DOHH2 (cell line): ENCODE measurements around the gene MACROD2.

ENCODE experiments used
- CTCF ChIP-seq: fragments of 200-600 bp; sonication (generic); IDR thresholded peaks from one replicate; pipeline ENCODE4 v1.5.1; 2014; ENCODE audit warnings: antibody characterized with exemption, mild to moderate bottlenecking, low read depth, low read length; ENCODE audit not compliant: poor library complexity, severe bottlenecking
- EZH2phosphoT487 ChIP-seq: fragments of 200-600 bp; sonication (generic); IDR thresholded peaks from 2 replicates; pipeline ENCODE4 v1.6.1; 2017; ENCODE audit warnings: borderline replicate concordance, mild to moderate bottlenecking, antibody characterized with exemption, low read length, moderate library complexity, mixed read lengths

- no peak for TF ChIP-seq CTCF
- TF ChIP-seq EZH2phosphoT487, result no peak
Observed at GRCh38 chr20:14431568-14431967, 436.3 kb downstream of the MACROD2 start.
